ENCODE data around the gene KCNH8.

DNA sequence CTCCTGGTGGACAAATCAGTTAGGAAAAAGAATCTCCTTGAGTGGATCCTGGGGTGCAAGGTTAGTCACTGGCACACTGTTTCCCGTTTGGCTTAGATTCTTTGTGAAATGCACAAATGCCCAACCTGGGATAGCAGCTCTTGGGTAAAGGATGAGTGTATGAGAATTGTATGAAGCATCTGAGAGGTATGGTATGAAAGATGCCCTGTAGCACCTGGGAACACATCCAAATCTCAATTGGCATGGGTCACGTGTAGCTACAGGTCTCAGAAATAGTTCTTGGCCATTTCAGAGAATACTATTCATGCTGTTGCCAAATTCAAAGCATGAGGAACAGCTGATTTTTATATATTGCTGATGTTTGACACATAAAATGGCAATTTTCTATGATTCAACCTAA, 84.3 kb downstream of the KCNH8 start:
- TF ChIP-seq FOXP2 (optimal IDR thresholded peaks at IDR 0.05; ENCODE audit: control extremely low read depth, extremely low read length, insufficient read depth) = no peak
- TF ChIP-seq POLR2AphosphoS5 (IDR thresholded peaks at IDR 0.05; ENCODE audit: borderline replicate concordance, low read depth, low read length) = no peak
- no peak for TF ChIP-seq EZH2 (IDR thresholded peaks at IDR 0.05)
